Measurements from ENCODE around the gene CPM. TPM values are rescaled to one million over a fixed set of nuclear protein-coding genes. Genes with fewer than 3 reads are reported as not detected.

Gene CPM
- total RNA-seq, 1 donor from 2014 or later: 7.5 TPM

DNA sequence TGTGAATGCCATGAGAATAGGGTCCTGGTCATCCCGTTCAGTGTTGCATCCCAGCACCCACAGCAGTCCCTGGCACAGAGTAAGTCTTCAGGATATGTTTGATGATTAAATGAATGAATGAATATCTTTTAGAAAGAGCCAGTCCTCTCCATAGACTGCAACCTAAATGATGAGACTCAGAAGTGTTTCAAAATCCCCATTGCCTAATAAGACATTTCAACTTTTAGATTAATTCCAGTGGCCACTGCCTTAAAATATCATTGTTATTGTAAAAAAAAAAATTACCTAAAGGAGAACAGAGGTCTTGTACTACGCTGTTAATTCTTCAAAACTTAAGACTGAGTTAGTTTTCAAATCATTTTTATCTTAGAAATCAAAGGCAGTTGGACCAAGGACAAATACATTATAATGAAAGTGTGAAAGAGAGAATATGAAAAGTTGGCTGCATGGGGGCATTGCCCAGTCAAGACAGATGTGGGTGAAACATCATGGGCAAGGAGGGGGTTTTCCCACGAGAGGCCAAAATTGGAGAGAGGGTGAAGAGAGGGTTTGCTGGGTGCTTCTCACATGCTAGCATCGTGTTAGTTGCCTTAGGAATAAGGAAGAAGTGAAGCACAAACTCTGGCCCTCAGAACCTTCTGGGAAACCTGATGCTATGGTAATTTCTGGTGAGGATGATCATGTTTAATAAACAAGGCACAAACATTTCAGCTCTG lies 26.3 kb upstream of the CPM start:
- DNase-seq (ENCODE audit: missing footprints) (no peak), ATAC-seq (no peak)
- intact Hi-C loops (cut with DNase I): no loop called here

DNA sequence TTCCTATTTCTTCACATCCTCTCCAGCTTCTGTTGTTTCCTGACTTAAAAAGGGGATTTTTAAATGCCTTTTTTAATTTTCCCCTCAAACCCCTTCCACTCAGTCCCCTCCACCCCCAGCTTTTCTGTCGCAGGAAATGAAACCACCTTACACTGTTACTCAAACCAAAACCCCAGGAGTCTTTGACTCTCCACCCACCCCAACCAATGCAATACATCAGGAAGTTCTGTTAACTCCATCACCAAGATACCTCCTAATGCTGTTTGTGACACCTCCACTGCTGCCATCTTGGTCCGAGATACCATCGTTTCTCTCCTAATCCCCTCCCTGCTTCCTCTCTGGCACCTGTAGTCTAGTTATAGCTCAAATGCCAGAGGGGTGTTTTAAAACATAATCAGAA lies 25.4 kb upstream of the CPM start:
- intact Hi-C loops (cut with DNase I): no loop called here
- DNase-seq (ENCODE audit: missing footprints) (no peak), ATAC-seq (no peak)

DNA sequence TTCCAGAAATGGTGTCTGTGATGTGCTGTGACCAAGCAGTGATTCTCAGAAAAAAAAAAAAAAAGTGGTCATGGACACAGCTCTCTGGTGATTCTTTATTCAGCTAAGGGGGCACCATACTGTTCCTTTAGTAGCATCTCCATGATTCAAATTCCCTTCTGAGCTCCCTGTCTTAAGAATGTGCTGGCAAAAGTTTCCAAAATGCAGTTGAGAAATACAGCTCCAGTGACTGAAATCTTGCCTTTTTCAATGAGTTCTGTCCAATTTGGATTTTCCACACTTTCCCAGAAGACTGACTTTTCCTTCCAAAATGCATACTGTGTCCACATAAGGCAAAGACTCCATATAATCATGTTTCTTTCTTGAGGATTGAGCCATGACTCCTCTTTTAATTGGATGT lies 24.3 kb upstream of the CPM start:
- no peak for DNase-seq (ENCODE audit: missing footprints)
- intact Hi-C loops (cut with DNase I): no loop called here
- no peak for ATAC-seq

DNA sequence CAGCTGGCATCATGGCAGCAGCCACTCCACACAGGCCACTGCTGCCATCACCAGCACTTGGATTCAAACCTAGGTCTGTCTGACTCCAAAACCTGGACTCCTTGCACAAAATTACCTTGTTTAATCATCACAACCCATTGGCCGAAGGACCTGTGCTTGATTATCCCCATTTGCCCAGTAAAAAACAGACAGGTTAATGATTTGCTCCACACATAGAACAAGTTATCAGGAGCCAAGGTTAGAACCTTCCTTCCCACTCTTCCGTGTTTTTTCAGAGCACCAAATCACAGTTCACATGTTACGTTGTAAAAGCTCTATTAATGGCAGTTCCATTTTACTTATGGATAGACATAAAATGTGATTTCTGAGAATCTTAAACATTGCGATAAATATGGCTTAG lies 23.5 kb upstream of the CPM start:
- ATAC-seq (no peak), DNase-seq (ENCODE audit: missing footprints) (no peak)
- intact Hi-C loops (cut with DNase I): no loop called here

DNA sequence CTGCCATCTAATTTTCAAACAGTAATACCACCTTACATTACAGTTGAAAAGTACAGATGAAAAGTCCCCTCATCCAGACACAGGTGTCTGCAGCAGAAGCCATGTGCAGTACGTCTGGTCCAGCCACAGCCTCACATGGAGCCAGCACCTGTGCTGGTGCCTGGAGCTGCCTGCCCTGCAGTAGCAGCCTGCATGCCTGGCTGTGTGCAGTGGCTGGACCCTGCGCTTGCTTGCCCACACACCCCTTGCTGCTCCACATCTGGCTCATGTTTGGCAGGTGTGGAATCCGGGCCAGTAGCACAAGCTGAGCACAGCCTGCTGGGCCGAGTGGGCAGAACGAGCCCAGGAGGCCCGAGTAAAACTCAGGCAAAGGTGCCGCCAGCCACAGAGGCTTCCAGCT lies 21.8 kb upstream of the CPM start:
- intact Hi-C loops (cut with DNase I): no loop called here
- DNase-seq (ENCODE audit: missing footprints) (no peak), ATAC-seq (no peak)

DNA sequence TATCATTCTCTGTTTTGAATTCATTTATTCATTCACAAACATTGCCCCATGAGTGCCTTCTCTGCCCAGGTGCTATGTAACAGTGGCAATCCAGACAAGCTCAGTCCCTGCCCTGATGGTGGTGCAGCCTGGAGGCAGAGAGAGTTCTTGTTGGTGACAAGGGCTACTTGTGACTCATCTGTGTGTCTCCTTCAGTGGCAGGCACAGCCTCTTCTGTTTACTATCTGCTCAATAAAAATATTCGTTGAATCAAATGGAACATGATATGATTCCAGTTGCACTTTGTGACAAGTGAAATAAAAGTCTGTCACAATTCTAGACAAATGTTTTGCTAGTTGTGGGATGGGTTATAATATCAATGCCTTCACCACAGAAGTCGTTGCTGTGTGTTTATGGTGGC lies 20.6 kb upstream of the CPM start:
- intact Hi-C loops (cut with DNase I): no loop called here
- DNase-seq (ENCODE audit: missing footprints): no peak
- no peak for ATAC-seq

DNA sequence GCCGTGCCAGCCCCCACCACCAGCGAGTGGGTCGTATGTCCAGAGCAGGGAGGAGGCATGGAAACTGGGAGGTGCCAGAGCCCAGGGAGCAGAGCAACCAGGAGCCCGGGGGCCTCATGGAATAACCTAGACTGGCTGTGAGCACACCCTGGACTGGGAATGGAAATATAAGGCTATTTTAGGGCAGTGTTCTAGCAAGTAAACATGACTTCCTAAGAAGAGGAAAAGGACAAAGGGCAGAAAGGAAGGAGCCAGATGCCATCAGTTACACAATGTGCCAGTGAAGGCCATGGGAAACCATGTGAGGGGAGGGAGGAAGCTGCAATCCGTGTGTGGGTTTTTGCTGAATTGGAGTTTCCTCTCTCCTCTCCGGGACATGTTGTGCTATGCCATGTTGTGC lies 18.7 kb upstream of the CPM start:
- intact Hi-C loops (cut with DNase I): no loop called here
- DNase-seq (ENCODE audit: missing footprints): no peak
- peak; percentile 81 for ATAC-seq

DNA sequence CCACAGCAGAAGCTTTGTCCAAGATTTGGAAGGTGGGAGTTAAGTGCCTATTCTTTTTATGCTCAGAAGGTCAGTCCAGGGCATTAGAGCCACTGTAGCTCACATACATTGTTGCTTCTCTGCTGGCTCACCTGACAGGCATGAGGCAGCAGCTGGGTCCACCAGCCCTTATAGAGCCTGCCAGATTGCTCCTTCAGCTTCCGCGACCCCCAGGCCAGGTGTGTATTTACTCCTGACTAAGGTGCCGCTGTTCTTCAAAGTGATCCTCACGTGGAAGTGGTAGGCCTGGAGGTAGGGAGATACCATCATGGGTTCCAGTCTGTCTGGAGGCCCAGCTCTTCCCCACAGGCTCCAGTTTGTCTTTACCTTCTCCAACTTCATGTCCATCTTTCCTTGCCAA lies 17.5 kb upstream of the CPM start:
- ATAC-seq (no peak), DNase-seq (ENCODE audit: missing footprints) (no peak)
- intact Hi-C loops (cut with DNase I): no loop called here

DNA sequence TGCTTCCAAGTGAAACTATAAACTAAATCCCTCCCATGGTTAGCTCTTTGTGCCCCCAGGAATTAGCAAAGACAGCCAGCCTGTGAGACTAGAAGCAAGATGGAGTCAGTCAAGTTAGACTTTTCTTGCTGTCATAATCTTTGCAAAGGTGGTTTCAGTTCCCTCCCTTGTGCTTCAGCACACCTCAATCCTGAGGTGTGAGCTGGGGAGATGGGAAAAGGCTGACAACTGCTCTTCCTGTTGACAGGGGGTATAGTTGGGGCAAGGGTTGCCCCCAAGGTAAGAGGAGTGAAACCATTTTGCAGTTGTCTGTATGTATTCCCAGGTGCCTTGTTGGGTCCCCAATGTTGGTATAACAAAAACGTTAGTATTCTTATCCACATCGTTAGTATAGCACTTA lies 12.3 kb upstream of the CPM start:
- no peak for ATAC-seq
- no peak for DNase-seq (ENCODE audit: missing footprints)
- intact Hi-C loops (cut with DNase I): no loop called here

DNA sequence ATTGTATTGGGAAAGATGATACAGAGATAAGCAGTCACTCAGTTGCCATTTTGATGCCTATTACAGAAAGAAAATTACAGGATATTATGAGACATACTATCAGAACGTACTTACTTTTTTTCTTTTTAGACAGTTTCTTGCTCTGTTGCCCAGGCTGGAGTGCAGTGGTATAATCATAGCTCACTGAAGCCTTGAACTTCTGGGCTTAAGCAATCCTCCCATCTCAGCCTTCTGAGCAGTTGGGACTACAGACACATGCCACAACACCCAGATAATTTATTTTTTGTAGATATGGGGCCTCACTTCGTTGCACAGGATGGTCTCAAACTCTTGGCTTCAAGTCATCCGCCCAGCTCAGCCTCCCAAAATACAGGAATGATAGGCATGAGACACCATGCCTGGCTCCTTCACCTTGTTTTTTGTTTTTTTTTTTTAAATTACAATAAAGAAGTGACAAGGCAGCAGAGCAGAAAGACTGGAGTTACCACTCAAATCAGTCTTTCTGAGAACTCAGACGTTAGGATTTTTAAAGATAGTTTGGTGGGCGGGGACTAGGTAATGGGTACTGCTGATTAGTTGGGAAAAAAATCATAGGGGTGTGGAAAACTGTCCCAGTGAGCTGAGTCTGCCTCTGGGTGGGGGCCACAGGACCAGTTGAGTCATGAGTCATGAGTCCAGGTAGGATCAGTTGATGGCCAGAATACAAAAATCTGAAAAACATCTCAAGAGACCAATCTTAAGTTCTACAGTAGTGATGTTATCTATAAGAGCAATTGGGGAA lies 11.5 kb upstream of the CPM start:
- no peak for ATAC-seq
- DNase-seq (ENCODE audit: missing footprints): no peak
- intact Hi-C loops (cut with DNase I): no loop called here

DNA sequence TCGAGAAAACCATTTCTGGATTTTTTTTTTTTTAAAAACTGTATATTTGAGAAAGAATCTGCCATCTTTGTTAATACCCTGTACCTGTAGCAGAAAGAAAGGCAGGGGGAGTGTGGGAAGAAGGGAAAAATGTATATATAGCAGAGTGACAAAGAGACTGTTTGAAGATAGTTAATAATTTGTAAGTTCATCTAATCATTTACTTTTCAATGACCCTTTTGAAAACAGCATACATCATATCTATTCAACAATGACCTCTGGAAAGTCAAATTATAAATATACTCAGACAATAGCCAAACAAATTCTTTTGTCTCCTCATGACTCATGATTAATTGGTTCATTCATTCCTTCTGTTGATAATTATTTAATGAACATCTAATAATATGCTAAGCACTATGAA lies 10.9 kb upstream of the CPM start:
- DNase-seq (ENCODE audit: missing footprints): no peak
- intact Hi-C loops (cut with DNase I): no loop called here
- ATAC-seq: no peak

DNA sequence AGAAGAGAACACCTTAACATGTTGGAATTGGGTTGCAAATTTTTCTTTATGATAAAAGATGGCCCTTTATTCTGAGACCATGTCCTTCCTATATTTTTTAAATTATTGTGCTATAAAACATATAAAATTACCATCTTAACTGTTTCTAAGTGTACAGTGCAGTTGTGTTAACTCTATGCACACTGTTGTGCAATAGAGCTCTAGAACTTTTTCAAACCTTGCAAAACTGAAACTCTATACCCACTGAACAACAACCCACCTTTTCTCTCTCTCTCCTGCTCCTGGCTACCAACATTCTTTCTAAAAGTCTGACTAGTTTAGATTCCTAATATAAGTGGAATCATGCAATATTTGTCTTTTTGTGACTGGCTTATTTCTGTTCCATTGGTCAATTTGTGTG lies 7.8 kb upstream of the CPM start:
- ATAC-seq (no peak), DNase-seq (ENCODE audit: missing footprints) (no peak)
- intact Hi-C loops (cut with DNase I): no loop called here

DNA sequence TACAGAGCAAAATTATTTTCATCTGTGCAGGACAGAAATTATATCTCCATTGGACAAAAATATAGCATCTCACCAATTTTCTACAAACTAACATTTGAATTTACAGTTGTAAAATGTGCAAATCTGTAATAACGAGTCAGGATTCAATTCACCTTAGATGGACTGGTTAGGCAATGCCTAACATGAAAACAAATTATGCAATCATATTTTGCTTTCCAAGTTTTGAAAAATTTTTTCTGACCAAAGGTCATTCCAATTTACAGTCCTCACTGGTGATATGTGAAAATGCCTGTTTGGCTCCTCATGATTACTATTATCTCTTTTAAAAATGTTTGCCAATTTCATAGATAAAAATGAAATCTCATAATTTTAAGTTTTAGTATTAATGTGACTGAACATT lies 6.5 kb upstream of the CPM start:
- no peak for DNase-seq (ENCODE audit: missing footprints)
- intact Hi-C loops (cut with DNase I): no loop called here
- ATAC-seq: peak; percentile 42

DNA sequence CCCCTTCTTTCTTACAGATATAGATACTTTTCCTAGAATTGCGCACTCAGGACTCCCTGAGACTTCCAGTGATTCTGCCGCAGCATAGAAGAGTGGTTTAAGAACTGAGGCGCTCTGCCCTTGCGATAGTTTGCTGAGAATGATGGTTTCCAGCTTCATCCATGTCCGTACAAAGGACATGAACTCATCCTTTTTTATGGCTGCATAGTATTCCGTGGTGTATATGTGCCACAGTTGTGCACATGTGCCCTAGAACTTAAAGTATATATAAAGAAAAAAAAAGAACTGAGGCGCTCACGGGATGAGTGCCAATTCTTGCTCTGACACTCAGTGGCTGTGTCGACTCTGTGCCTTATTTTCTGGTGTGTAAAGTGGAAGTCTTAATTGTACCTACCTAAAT lies 1.4 kb upstream of the CPM start:
- ATAC-seq: no peak
- intact Hi-C loops (cut with DNase I): no loop called here

DNA sequence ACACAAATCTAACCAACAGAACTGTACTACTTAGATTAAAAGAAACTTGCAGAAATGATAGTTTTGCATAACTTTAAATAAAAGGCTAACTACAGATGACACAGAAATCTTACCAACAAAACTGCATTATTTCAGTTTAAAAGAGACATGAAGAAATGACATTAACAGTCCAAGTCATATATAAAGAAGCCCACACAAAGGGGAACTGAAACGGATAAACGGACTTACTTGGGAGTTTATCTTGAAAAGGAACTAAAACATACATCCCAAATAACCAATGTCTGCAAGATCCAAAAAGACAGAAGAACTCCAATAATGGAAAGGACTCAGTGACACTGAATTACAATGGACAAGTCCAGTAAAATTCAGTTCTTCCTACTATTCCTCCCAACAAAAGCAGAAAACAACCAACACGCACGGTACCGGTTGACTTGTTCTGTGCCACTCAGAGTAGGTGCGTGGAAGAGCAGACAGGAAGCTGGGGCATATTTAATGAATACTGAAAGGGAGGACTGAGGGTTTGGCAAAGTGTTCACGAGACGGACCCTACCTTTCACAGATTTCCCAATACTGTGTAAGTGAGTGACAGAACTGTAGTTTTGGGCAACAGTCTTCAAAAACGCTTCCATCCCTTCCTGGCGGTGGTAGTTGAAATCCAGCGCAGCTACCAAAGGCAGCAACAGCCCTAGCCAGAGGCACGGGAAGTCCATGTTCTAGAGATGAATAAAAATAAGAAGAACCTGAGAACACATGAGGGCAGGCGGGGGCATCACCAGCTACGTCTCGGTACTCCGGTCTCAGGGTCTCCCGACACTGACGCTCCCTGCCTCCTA lies 627 bp downstream of the CPM start:
- ATAC-seq (peak; percentile 24), DNase-seq (ENCODE audit: missing footprints) (no peak)
- intact Hi-C loops (cut with DNase I): no loop called here

More for the DNA sequence above, 1.4 kb upstream of the CPM start:
- DNase-seq (ENCODE audit: missing footprints): no peak

DNA sequence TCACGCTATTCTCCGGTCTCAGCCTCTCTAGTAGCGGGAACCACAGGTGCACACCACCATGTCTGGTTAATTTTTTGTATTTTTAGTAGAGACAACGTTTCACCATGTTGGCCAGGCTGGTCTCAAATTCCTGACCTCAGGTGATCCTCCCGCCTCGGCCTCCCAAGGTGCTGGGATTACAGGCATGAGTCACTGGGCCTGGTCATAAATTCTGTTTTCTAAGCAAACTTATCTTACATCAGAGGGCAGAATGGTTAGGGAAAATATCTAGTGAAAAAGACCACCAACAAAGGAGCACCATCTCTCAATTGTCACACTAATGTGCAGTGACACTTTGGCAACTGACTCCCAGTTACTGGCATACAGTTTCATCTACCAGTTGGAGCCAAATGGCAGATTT lies 2.8 kb downstream of the CPM start:
- ATAC-seq: no peak
- no peak for DNase-seq (ENCODE audit: missing footprints)
- intact Hi-C loops (cut with DNase I): no loop called here

DNA sequence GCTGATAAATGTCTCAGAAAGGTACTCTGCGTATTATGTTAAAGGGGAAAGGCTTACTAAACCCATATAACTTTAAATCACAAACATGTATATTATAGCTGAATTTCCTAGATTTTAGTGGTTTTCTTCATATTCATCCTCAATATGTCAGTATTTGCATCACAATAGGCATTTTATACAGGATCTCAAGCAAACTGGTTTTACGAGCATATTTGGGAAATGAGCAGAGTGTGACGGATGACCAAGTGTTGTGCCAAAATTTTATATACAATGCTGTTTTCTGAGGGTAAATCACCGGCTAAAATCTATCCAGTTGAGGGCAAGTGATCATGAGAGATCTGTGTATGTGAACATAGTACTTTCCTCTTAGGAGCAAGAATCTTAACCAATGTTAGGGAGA lies 8.4 kb downstream of the CPM start:
- DNase-seq (ENCODE audit: missing footprints) (no peak), ATAC-seq (no peak)
- intact Hi-C loops (cut with DNase I): no loop called here

DNA sequence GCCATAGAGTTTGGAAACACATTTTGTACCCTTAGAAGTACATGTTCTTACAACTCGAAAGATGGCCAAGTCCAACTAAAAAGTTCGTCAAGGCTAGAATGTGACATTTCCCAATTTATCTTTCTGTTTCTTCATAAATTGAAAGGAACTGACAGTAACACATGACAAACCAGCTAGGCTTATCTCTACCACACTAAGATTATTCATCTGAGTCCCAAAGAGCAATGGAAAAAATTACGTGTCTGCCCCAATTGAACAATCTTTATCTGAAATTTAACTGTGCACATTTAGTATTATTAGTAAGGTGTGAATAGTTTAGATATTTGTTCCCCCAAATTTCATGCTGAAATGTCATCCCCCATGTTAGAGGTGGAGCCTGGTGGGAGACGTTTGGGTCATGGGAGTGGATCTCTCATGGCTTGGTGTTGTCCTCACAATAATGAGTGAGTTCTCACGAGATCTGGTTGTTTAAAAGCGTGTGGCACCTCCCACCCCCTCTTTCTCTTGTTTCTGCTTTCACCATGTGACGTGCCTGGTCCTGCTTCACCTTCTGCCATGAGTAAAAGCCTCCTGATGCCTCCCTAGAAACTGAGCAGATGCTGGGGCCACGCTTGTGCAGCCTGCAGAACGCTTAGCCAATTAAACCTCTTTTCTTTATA lies 13.3 kb downstream of the CPM start:
- intact Hi-C loops (cut with DNase I): no loop called here
- ATAC-seq: no peak
- no peak for DNase-seq (ENCODE audit: missing footprints)

DNA sequence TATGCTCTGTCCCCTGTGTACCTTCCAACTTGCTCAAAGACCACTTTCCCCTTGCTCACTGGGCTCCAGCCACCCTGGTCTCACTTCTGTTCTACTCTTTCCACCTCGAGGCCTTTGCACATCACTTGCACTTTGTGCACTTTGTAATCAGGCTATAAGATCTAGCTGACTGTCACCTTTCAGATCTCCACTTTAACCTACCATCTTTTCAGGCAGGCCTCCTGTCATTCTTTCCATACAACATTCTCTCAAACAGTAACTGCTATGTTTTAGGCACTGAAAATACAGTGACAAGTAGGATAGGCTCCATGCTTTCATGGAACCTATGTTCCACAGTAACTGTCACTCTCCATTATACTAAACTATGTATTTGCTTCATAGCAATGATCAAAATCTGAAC lies 14.0 kb downstream of the CPM start:
- intact Hi-C loops (cut with DNase I): no loop called here
- ATAC-seq (no peak), DNase-seq (ENCODE audit: missing footprints) (no peak)

All from Right ventricle myocardium inferior (tissue), 1 donor.